Measurements from ENCODE around the gene FAM200C. TPM values are rescaled to one million over a fixed set of nuclear protein-coding genes. Genes with fewer than 3 reads are reported as not detected.

The FAM200C gene
- total RNA-seq, 1 experiment from 2014 or later, result 1.5 TPM

DNA sequence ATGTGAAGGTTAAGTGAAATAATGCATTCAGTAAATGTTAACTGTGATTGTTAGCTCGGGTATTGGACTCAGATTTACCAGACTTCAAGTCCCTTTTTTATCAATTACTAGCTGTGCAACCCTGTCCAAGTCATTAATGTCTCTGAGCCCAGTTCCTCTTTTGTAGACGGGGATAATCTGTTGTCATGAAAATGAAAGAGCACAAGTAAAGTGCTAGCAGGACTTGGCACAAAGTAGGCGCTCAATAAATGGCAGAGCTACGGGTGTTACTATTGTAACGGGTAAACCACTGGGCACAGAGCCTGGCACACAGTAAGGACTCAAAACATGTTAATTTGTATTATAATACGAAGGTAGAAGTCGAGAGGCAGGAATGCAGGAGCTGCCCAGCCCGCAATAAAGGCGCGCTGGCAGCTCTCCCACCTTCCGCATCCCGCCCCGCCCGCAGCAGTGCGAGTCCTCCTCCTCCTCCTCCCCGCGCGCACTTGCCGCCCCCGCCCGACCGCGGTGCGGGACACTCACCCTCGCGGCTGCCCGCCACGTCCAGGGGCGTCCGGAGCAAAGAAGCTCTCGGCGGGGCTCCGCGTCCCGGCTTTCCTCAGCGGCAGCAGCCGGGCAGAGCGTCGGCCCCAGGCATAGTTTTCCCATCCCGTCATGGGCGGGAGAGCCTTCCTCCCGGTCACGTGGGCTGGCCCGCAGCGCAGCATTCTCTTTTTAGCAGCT lies 29.7 kb downstream of the FAM200C start, which contains the start of gene C1QTNF2:
Gene C1QTNF2 (minus strand): TSS at position 637 of the 723 bp plus-strand sequence. CDS start 15,615 bp downstream, outside the sequence.
- Histone ChIP-seq H3K27me3 (ENCODE audit: low read length) (peaks cover 28% of the 10 kb centered on the region; the same call in 1 of the 2 replicates), H3K9me3 (ENCODE audit: low read length) (peaks cover 3% of the 10 kb centered on the region; the same call in 1 of the 2 replicates), H3K4me2 (ENCODE audit: low read length) (peak within 1 kb of the TSS; percentile 83), H3K27ac (ENCODE audit: low read length) (no peak within 1 kb of the TSS), H2AFZ (ENCODE audit: low read length) (peak within 1 kb of the TSS; percentile 78), H3K4me1 (ENCODE audit: insufficient read depth, low read length) (no peaks in the 10 kb centered on the region; the same call in 1 of the 2 replicates), H3K4me3 (ENCODE audit: low read length) (peak within 1 kb of the TSS; percentile 63), H3K79me2 (ENCODE audit: low read length) (no peaks in the 10 kb centered on the region), H3K9me2 (replicated peaks; ENCODE audit: low read length) (no peaks in the 10 kb centered on the region), H3F3A (ENCODE audit: low read length, unreplicated experiment) (no peaks in the 10 kb centered on the region), H3K9ac (ENCODE audit: low read length) (no peak within 1 kb of the TSS), H3K36me3 (ENCODE audit: low read depth, low read length) (no peaks in the 10 kb centered on the region), H4K20me1 (ENCODE audit: low read length) (no peaks in the 10 kb centered on the region)
- BruUV-seq (replicated peaks), result no TSS peak
- DNase-seq (peak; percentile 35), ATAC-seq (peak; percentile 59)
- POLR2A ChIA-PET (ENCODE audit: unreplicated experiment), result no interaction called here
- intact Hi-C loops (cut with micrococcal nuclease), result no loop called here
- CTCF ChIA-PET, result interaction anchor here (1.2 kb wide), 1 partner anchor 21 kb away, joined by 8 read pairs; no protein-coding TSS in a partner anchor
- TF ChIP-seq EZH2 (IDR thresholded peaks at IDR 0.05; ENCODE audit: low read length, unreplicated experiment) (peak; percentile 76), EZH2phosphoT487 (IDR thresholded peaks at IDR 0.05; ENCODE audit: borderline replicate concordance, low read length) (no peak)

DNA sequence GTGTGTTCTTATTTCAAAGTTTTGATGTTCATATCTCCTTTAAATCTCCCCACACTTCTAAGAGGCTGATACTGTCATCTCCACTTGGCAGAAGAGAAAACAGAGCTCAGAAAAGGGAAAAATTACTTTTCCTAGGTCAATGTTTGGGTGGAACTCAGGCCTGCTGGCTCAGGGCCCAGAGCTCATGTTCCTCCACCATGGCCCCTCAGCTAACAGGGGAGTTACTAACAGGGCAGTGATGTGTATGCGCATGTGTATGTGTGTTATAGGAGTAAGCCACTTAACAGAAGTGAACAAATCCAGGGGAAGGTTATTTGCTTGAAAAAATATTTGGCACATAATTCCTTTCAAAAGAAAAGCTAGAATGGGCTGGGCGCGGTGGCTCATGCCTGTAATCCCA lies 32.0 kb downstream of the FAM200C start:
- Histone ChIP-seq H3K27ac (ENCODE audit: low read length) (no peak overlapping the region), H3K4me1 (ENCODE audit: insufficient read depth, low read length) (no peaks in the 10 kb centered on the region; the same call in 1 of the 2 replicates), H2AFZ (ENCODE audit: low read length) (no peak overlapping the region), H3K79me2 (ENCODE audit: low read length) (no peaks in the 10 kb centered on the region), H3K9me2 (replicated peaks; ENCODE audit: low read length) (no peaks in the 10 kb centered on the region), H3K4me3 (ENCODE audit: low read length) (no peak overlapping the region), H3K9me3 (ENCODE audit: low read length) (peaks cover 3% of the 10 kb centered on the region; the same call in 1 of the 2 replicates), H3F3A (ENCODE audit: low read length, unreplicated experiment) (no peaks in the 10 kb centered on the region), H3K36me3 (ENCODE audit: low read depth, low read length) (no peaks in the 10 kb centered on the region), H3K27me3 (ENCODE audit: low read length) (peaks cover 22% of the 10 kb centered on the region; the same call in 1 of the 2 replicates), H4K20me1 (ENCODE audit: low read length) (no peaks in the 10 kb centered on the region), H3K4me2 (ENCODE audit: low read length) (no peak overlapping the region), H3K9ac (ENCODE audit: low read length) (no peak overlapping the region)
- ChIA-PET POLR2A (ENCODE audit: unreplicated experiment) (interaction anchor here (0.6 kb wide), 1 partner anchor 1094 kb away, joined by 3 read pairs; no protein-coding TSS in a partner anchor), CTCF (no interaction called here)
- no TSS peak for BruUV-seq (replicated peaks)
- DNase-seq, result no peak
- no peak for ATAC-seq
- TF ChIP-seq EZH2 (IDR thresholded peaks at IDR 0.05; ENCODE audit: low read length, unreplicated experiment) (no peak), EZH2phosphoT487 (IDR thresholded peaks at IDR 0.05; ENCODE audit: borderline replicate concordance, low read length) (no peak)
- TF ChIP-seq, protein P1, sequence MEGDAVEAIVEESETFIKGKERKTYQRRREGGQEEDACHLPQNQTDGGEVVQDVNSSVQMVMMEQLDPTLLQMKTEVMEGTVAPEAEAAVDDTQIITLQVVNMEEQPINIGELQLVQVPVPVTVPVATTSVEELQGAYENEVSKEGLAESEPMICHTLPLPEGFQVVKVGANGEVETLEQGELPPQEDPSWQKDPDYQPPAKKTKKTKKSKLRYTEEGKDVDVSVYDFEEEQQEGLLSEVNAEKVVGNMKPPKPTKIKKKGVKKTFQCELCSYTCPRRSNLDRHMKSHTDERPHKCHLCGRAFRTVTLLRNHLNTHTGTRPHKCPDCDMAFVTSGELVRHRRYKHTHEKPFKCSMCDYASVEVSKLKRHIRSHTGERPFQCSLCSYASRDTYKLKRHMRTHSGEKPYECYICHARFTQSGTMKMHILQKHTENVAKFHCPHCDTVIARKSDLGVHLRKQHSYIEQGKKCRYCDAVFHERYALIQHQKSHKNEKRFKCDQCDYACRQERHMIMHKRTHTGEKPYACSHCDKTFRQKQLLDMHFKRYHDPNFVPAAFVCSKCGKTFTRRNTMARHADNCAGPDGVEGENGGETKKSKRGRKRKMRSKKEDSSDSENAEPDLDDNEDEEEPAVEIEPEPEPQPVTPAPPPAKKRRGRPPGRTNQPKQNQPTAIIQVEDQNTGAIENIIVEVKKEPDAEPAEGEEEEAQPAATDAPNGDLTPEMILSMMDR (conservative IDR thresholded peaks at IDR 0.05; ENCODE audit: low read depth, low read length), result no peak
- intact Hi-C loops (cut with micrococcal nuclease), result no loop called here

DNA sequence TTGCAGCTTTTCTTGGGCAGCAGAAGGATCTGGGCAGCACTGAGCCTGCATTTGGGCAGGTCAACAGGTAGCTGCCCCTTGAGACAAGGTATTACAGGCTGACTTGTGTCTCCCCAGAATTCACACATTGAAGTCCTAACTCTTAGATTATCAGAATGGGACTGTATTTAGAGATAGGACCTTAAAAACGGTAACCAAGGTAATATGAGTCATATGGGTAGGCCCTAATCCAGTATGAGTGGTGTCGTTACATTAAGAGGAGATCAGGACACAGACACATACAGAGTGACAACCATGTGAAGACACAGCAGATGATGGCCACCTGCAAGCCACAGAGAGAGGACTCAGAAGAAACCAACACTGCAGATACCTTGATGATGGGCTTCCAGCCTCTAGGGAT lies 32.6 kb downstream of the FAM200C start:
- no TSS peak for BruUV-seq (replicated peaks)
- Histone ChIP-seq H2AFZ (ENCODE audit: low read length) (no peak overlapping the region), H3F3A (ENCODE audit: low read length, unreplicated experiment) (no peaks in the 10 kb centered on the region), H3K4me2 (ENCODE audit: low read length) (no peak overlapping the region), H3K36me3 (ENCODE audit: low read depth, low read length) (no peaks in the 10 kb centered on the region), H3K79me2 (ENCODE audit: low read length) (no peaks in the 10 kb centered on the region), H3K4me1 (ENCODE audit: insufficient read depth, low read length) (no peaks in the 10 kb centered on the region; the same call in 1 of the 2 replicates), H3K9me3 (ENCODE audit: low read length) (peaks cover 3% of the 10 kb centered on the region; the same call in 1 of the 2 replicates), H3K9me2 (replicated peaks; ENCODE audit: low read length) (no peaks in the 10 kb centered on the region), H3K27ac (ENCODE audit: low read length) (no peak overlapping the region), H3K4me3 (ENCODE audit: low read length) (no peak overlapping the region), H4K20me1 (ENCODE audit: low read length) (no peaks in the 10 kb centered on the region), H3K9ac (ENCODE audit: low read length) (no peak overlapping the region), H3K27me3 (ENCODE audit: low read length) (peaks cover 22% of the 10 kb centered on the region; the same call in 1 of the 2 replicates)
- no peak for DNase-seq
- no peak for TF ChIP-seq EZH2phosphoT487 (IDR thresholded peaks at IDR 0.05; ENCODE audit: borderline replicate concordance, low read length)
- TF ChIP-seq, protein P1 (conservative IDR thresholded peaks at IDR 0.05; ENCODE audit: low read depth, low read length), result no peak
- TF ChIP-seq EZH2 (IDR thresholded peaks at IDR 0.05; ENCODE audit: low read length, unreplicated experiment), result no peak
- 0 out of 2 replicates have a peak, but pooled peaks have one; percentile 12 for ATAC-seq
- CTCF ChIA-PET, result no interaction called here
- intact Hi-C loops (cut with micrococcal nuclease), result no loop called here
- POLR2A ChIA-PET (ENCODE audit: unreplicated experiment), result interaction anchor here (0.6 kb wide), 2 partner anchors 30 to 1094 kb away, joined by 3 to 7 read pairs; no protein-coding TSS in a partner anchor
